Adrenal gland (tissue), 12 donors: Measurements from ENCODE around the gene RNF145. TPM values are rescaled to one million over a fixed set of nuclear protein-coding genes. Genes with fewer than 3 reads are reported as not detected.
"Not testable (repeated sequence)": the region's sequence is repeated elsewhere in the genome, so short reads cannot be mapped to it uniquely, and the experiment has no call there.

ENCODE experiments used
- DNase-seq, 7 donors: peaks; one replicate each; pipeline ENCODE4 v3.0.0-alpha.2; 2019 to 2020
- H3K27ac ChIP-seq, 5 donors: fragments of 200-600 bp; sonication (generic) in 4 of 5; 1 replicate in 3 of 5; 2 replicates in 2 of 5; pipeline versions ENCODE4 v1.5.1 to v1.8.0; 2016 to 2020; ENCODE audit warnings: mild to moderate bottlenecking in 1 of 5
- H3K27me3 ChIP-seq: fragments of 200-600 bp; 2 replicates; pipeline ENCODE4 v1.8.0; 2021
- H3K36me3 ChIP-seq, 2 donors: fragments of 200-600 bp; replicated peaks in 1 of 2; 1 replicate in 1 of 2; 2 replicates in 1 of 2; pipeline versions ENCODE4 v1.5.1 to v1.8.0; 2018 to 2022
- H3K4me1 ChIP-seq, 2 donors: fragments of 200-600 bp; replicated peaks in 1 of 2; 1 replicate in 1 of 2; 2 replicates in 1 of 2; pipeline versions ENCODE4 v1.5.1 to v1.8.0; 2018 to 2021
- H3K4me3 ChIP-seq, 4 donors: fragments of 200-600 bp; sonication (generic) in 3 of 4; one replicate each; pipeline ENCODE4 v1.5.1; 2016 to 2018
- H3K9me3 ChIP-seq, 3 donors: fragments of 200-600 bp; sonication (generic) in 1 of 3; replicated peaks in 1 of 3; 1 replicate in 2 of 3; 2 replicates in 1 of 3; pipeline versions ENCODE4 v1.5.1 to v1.8.0; 2016 to 2021
- POLR2A ChIP-seq, 2 donors: fragments of 450-650 bp; IDR thresholded peaks; one replicate each; pipeline ENCODE4 v1.6.1; 2017; ENCODE audit warnings: antibody characterized with exemption in 2 of 2, mild to moderate bottlenecking in 2 of 2, moderate library complexity in 1 of 2
- WGBS, 4 donors: extraction: QIAGEN DNeasy Blood & Tissue Kit in 2 of 4; methylation state at CpG; one replicate each; pipeline versions ENCODE4 v1.1.5 to v1.1.7; 2013 to 2017; 5-methylcytosine and 5-hydroxymethylcytosine counted together
- intact Hi-C, 2 donors: fragments of 100-400 bp; cut with DNase I; formaldehyde crosslinking; loops; one replicate each; pipeline versions ENCODE4 v1.14.1 to v1.15.0; 2022 to 2023
- polyA plus RNA-seq, 3 donors: library from polyadenylated mRNA; stranded (reverse); fragments of 200-250 nt in 2 of 3; fragments of 350-450 nt in 1 of 3; fragmentation: Illumina TruSeq in 1 of 3; extraction: RNeasy Lipid Tissue Mini Kit (QIAGEN cat#74804) in 1 of 3; gene quantifications; one replicate each; pipeline ENCODE4 v1.2.3, GENCODE V29; 2013 to 2014
- total RNA-seq, 9 donors: library from RNA; depleted of rRNA in 4 of 9; stranded (reverse); fragments of >200 nt in 4 of 9; fragments of 120-200 nt in 1 of 9; fragmentation: NEBNext Ultra II Directional in 1 of 9; extraction: Animal tissue kit (Norgen Biotek cat#: 25700) in 1 of 9; gene quantifications; one replicate each; pipeline versions ENCODE4 v1.1.0 to v1.2.4, GENCODE V29; 2013 to 2023
- TF ChIP-seq, protein P1 (sequence below), 6 experiments: fragments of 450-650 bp in 4 of 6; fragments of 200-600 bp in 2 of 6; sonication (generic) in 1 of 6; IDR thresholded peaks; 1 replicate in 5 of 6; 2 replicates in 1 of 6; pipeline versions ENCODE4 v1.5.1 to v1.8.0; 2016 to 2021; ENCODE audit warnings: antibody characterized with exemption in 6 of 6, mild to moderate bottlenecking in 2 of 6, moderate library complexity in 1 of 6
- donor health status: healthy with polysubstance abuse.
- donor health status: Bipolar disorder and iron deficiency.
- donor health status: DM: yes; HTN: yes; CAD: no.
- donor health status: DM: no; HTN: no; CAD: no.
- donor health status: DM: no; HTN: no; CAD: no.
- donor health status: DM: yes; HTN: yes; CAD: no.

The RNF145 gene
- total and polyA plus RNA-seq, 12 donors: 20.2 to 138 (median 69.6) TPM

GRCh38 chr5:159149085-159149484, 60.3 kb downstream of the RNF145 start:
- H3K27me3 ChIP-seq: no peaks in the 10 kb centered on the region
- H3K27ac ChIP-seq: no peak overlapping the region
- H3K36me3 ChIP-seq: no peaks in the 10 kb centered on the region
- DNase-seq: no peak
- TF ChIP-seq, protein P1, sequence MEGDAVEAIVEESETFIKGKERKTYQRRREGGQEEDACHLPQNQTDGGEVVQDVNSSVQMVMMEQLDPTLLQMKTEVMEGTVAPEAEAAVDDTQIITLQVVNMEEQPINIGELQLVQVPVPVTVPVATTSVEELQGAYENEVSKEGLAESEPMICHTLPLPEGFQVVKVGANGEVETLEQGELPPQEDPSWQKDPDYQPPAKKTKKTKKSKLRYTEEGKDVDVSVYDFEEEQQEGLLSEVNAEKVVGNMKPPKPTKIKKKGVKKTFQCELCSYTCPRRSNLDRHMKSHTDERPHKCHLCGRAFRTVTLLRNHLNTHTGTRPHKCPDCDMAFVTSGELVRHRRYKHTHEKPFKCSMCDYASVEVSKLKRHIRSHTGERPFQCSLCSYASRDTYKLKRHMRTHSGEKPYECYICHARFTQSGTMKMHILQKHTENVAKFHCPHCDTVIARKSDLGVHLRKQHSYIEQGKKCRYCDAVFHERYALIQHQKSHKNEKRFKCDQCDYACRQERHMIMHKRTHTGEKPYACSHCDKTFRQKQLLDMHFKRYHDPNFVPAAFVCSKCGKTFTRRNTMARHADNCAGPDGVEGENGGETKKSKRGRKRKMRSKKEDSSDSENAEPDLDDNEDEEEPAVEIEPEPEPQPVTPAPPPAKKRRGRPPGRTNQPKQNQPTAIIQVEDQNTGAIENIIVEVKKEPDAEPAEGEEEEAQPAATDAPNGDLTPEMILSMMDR (IDR thresholded peaks at IDR 0.05): no peak
- TF ChIP-seq POLR2A (IDR thresholded peaks at IDR 0.05): no peak
- WGBS, 4 donors: 87 to 94% (median 88%) methylated on average over 7 of the region's 7 CpGs
- no peak overlapping the region for H3K4me3 ChIP-seq
- no peaks in the 10 kb centered on the region for H3K4me1 ChIP-seq
- intact Hi-C loops: no loop called here
- no peaks in the 10 kb centered on the region for H3K9me3 ChIP-seq

GRCh38 chr5:159147976-159148375, 61.4 kb downstream of the RNF145 start:
- Histone ChIP-seq H3K4me3 (no peak overlapping the region), H3K4me1 (no peaks in the 10 kb centered on the region), H3K27me3 (no peaks in the 10 kb centered on the region), H3K27ac (no peak overlapping the region), H3K36me3 (no peaks in the 10 kb centered on the region), H3K9me3 (no peaks in the 10 kb centered on the region)
- TF ChIP-seq, protein P1 (IDR thresholded peaks at IDR 0.05): no peak
- TF ChIP-seq POLR2A (IDR thresholded peaks at IDR 0.05): no peak
- no peak for DNase-seq
- 60 to 78% (median 72%) methylated on average over 1 of the region's 1 CpG for WGBS, 4 donors
- intact Hi-C loops: no loop called here

DNA sequence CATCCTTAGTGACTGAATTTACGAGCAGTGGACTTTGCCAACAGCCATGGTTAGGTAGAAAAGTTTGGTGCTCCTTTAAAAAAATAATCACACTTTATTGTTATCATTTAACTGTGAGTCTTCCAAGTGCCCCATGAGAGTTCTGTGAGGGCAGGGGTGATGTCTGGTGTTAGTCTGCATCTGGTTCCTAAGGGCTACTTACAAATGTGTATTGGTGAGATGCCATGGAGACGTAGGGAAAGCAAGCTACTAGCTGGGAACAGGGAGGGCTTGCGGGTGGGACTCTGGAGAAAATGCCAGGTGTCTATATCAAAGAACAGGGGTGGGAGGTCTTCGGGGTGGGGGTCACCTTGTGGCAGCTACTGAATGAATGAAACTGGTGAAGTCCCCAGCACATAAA, 62.5 kb downstream of the RNF145 start:
- WGBS, 4 donors: 50 to 71% (median 62%) methylated on average over 3 to 4 of the region's 4 CpGs
- no peaks in the 10 kb centered on the region for H3K9me3 ChIP-seq
- H3K36me3 ChIP-seq: no peaks in the 10 kb centered on the region
- H3K27me3 ChIP-seq: no peaks in the 10 kb centered on the region
- DNase-seq: no peak
- intact Hi-C loops: no loop called here
- H3K27ac ChIP-seq: no peak overlapping the region
- no peak overlapping the region for H3K4me3 ChIP-seq
- no peaks in the 10 kb centered on the region for H3K4me1 ChIP-seq
- no peak for TF ChIP-seq POLR2A (IDR thresholded peaks at IDR 0.05)

- H3K4me1 ChIP-seq, DNase-seq, H3K36me3 ChIP-seq, H3K27me3 ChIP-seq, H3K27ac ChIP-seq, intact Hi-C loops, H3K9me3 ChIP-seq, H3K4me3 ChIP-seq: not testable (repeated sequence)
- 82 to 92% (median 90%) methylated on average over 1 of the region's 1 CpG for WGBS, 4 donors
These were observed 64.2 kb downstream of the RNF145 start for GRCh38 chr5:159145160-159145559.

DNA sequence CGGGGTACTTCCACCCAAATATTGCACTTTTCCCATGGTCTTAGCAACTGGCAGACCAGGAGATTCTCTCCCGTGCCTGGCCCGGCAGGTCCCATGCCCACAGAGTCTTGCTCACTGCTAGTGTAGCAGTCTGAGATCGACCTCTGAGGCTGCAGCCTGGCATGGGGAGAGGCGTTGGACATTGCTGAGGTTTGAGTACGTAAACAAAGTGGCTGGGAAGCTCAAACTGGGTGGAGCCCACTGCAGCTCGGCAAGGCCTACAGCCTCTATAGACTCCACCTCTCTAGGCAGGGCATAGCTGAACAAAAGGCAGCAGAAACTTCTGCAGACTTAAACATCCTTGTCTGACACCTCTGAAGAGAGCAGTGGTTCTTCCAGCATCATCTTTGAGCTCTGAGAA, 69.6 kb downstream of the RNF145 start:
- TF ChIP-seq POLR2A (IDR thresholded peaks at IDR 0.05): no peak
- TF ChIP-seq, protein P1 (IDR thresholded peaks at IDR 0.05): no peak
- H3K27ac ChIP-seq: no peak overlapping the region
- H3K27me3 ChIP-seq: peaks cover 9% of the 10 kb centered on the region
- WGBS, 4 donors: 53 to 83% (median 75%) methylated on average over 2 to 7 of the region's 7 CpGs
- DNase-seq: no peak
- no peaks in the 10 kb centered on the region for H3K4me1 ChIP-seq
- H3K36me3 ChIP-seq: no peaks in the 10 kb centered on the region
- no peaks in the 10 kb centered on the region for H3K9me3 ChIP-seq
- intact Hi-C loops: no loop called here
- no peak overlapping the region for H3K4me3 ChIP-seq
